Heart left ventricle (tissue), 13 donors: ENCODE measurements around the gene AGPAT2.

Source experiments
- CTCF ChIP-seq, 12 donors: fragments of 200-600 bp; sonication (generic) in 4 of 12; IDR thresholded peaks; one replicate each; pipeline versions ENCODE4 v1.5.0 to v1.8.0; 2018 to 2022; ENCODE audit warnings: antibody characterized with exemption in 12 of 12, mild to moderate bottlenecking in 5 of 12
- POLR2A ChIP-seq, 2 donors: fragments of 450-650 bp; IDR thresholded peaks; one replicate each; pipeline ENCODE4 v1.6.1; 2017; ENCODE audit warnings: antibody characterized with exemption in 2 of 2, mild to moderate bottlenecking in 2 of 2, moderate library complexity in 2 of 2
- donor health status: ischemic (EF 13 %, LVEDD 7.1; RV severe dilation, severe dysfunction).
- donor health status: DM: no; HTN: yes; CAD: no.
- donor health status: DM: no; HTN: no; CAD: no.
- donor health status: ischemic (EF 25% LVEDD 6.9; RV normal size, moderate dysfunction).
- donor health status: ischemic (EF 25% LVEDD 5.7; RV mildly dilated, moderate dysfunction).
- donor health status: ischemic (EF 35%, LVEDD 5.7; RV mildly dilated, moderate dysfunction).
- donor health status: nonischemic (EF 11% LVEDD 7.7; RV severe dilation, severe dysfunction).
- donor health status: DM: yes; HTN: yes; CAD: no.
- donor health status: PGD.
- donor health status: ischemic (EF 29% LVEDD 5.4; RV normal size, mild dysfunction).
- donor health status: nonischemic (EF 23%, LVEDD 6.1; RV moderate dilation, normal function).

- TF ChIP-seq CTCF (IDR thresholded peaks at IDR 0.05) = no peak
- no peak for TF ChIP-seq POLR2A (IDR thresholded peaks at IDR 0.05)
Measured at GRCh38 chr9:136729144-136729543, 41.9 kb upstream of the AGPAT2 start.
